Stimulated activated naive CD8-positive, alpha-beta T cell treated with anti-CD3 and anti-CD28 coated beads, Interleukin-15, Interleukin-2, amounts not matched to agents 100 U/mL and 50 U/mL, for 24 hours (primary cell): ENCODE results near the gene DCAKD.
"Not testable (repeated sequence)": the region's sequence is repeated elsewhere in the genome, so short reads cannot be mapped to it uniquely, and the experiment has no call there.

Experiments
- ATAC-seq: fragments of 150-1000 bp; cut with Tn5 transposase; one replicate; pipeline ENCODE4 v1.10.0; 2021
- DNase-seq: peaks from one replicate; pipeline ENCODE4 v3.0.0; 2021

The DCAKD gene

GRCh38 chr17:45067637-45068036 lies 16.2 kb upstream of the DCAKD start:
- ATAC-seq (no peak), DNase-seq (no peak)

GRCh38 chr17:45063198-45063597 lies 11.8 kb upstream of the DCAKD start:
- DNase-seq (no peak), ATAC-seq (no peak)

GRCh38 chr17:45061606-45062205 lies 10.3 kb upstream of the DCAKD start:
- ATAC-seq (no peak), DNase-seq (no peak)

- DNase-seq (peak; percentile 94), ATAC-seq (peak; percentile 93)
These were observed 9.6 kb upstream of the DCAKD start, which contains the start of gene NMT1 for GRCh38 chr17:45060797-45061605. NMT1 (plus strand) TSS chr17:45061317; CDS start chr17:45061330, 13 bp downstream.

GRCh38 chr17:45060382-45060796 lies 9.0 kb upstream of the DCAKD start:
- ATAC-seq (peak; percentile 1), DNase-seq (no peak)

GRCh38 chr17:45052052-45052772 lies 780 bp upstream of the DCAKD start:
- DNase-seq = peak; percentile 46
- ATAC-seq = peak; percentile 33

GRCh38 chr17:45051720-45052051 lies 254 bp upstream of the DCAKD start:
- not testable (repeated sequence) for DNase-seq, ATAC-seq

GRCh38 chr17:45050481-45051059 lies 862 bp downstream of the DCAKD start:
- DNase-seq = peak; percentile 63
- peak; percentile 16 for ATAC-seq

GRCh38 chr17:45048795-45049563 lies 2.5 kb downstream of the DCAKD start:
- ATAC-seq (no peak), DNase-seq (no peak)

- DNase-seq = peak; percentile 45
- peak; percentile 42 for ATAC-seq
These were observed 4.8 kb downstream of the DCAKD start for GRCh38 chr17:45046537-45047125.

GRCh38 chr17:45043813-45044540 lies 7.5 kb downstream of the DCAKD start:
- ATAC-seq (no peak), DNase-seq (no peak)

- DNase-seq (no peak), ATAC-seq (no peak)
These were observed 8.9 kb downstream of the DCAKD start for GRCh38 chr17:45042346-45043120.

- ATAC-seq (no peak), DNase-seq (no peak)
These were observed 11.0 kb downstream of the DCAKD start for GRCh38 chr17:45040459-45040858.

GRCh38 chr17:45038728-45039634 lies 12.5 kb downstream of the DCAKD start:
- ATAC-seq (no peak), DNase-seq (no peak)

GRCh38 chr17:45036691-45037090 lies 14.7 kb downstream of the DCAKD start:
- DNase-seq (no peak), ATAC-seq (no peak)

- ATAC-seq = no peak
- no peak for DNase-seq
These were observed 15.6 kb downstream of the DCAKD start for GRCh38 chr17:45035848-45036247.

GRCh38 chr17:45034599-45034998 lies 16.8 kb downstream of the DCAKD start:
- DNase-seq (no peak), ATAC-seq (no peak)

GRCh38 chr17:45032174-45032541 lies 19.3 kb downstream of the DCAKD start:
- ATAC-seq = no peak
- DNase-seq = no peak
